Stimulated activated CD8-positive, alpha-beta memory T cell treated with anti-CD3 and anti-CD28 coated beads, Interleukin-7, amount 100 ng/mL, for 4 hours (primary cell): ENCODE measurements around the gene DAZ3.
"Not testable (repeated sequence)": the region's sequence is repeated elsewhere in the genome, so short reads cannot be mapped to it uniquely, and the experiment has no call there.

Experiments used
- DNase-seq, 2 donors: peaks; one replicate each; pipeline ENCODE4 v3.0.0-alpha.2; 2020; ENCODE audit warnings: low read depth in 2 of 2

DAZ3 gene, protein sequence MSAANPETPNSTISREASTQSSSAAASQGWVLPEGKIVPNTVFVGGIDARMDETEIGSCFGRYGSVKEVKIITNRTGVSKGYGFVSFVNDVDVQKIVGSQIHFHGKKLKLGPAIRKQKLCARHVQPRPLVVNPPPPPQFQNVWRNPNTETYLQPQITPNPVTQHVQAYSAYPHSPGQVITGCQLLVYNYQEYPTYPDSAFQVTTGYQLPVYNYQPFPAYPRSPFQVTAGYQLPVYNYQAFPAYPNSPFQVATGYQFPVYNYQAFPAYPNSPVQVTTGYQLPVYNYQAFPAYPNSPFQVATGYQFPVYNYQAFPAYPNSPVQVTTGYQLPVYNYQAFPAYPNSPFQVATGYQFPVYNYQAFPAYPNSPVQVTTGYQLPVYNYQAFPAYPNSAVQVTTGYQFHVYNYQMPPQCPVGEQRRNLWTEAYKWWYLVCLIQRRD

DNA sequence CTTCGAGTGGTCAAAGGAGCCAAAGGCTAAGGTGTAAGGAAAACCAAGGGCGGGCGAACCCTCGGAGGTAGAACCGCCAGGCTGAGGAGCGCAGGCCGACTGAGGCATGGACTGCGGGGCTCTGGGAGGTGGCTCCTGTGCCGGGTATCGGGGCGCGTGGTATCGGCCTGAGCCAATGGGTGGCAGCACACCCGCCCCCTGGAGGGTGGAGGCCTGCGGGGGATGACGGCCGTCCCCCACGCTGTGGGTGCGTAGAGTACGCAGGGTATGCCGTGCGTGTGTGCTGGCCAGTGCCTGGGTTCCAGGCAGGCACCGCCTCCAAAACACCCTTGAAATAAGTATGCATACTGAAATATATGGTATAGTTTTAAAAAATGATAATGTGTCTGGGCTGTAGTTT, at the start of gene DAZ3:
TSS of gene DAZ3 (minus strand) at position 101 of the 400 bp plus-strand sequence. CDS start 208 bp downstream, outside the sequence.
- not testable (repeated sequence) for DNase-seq

DNA sequence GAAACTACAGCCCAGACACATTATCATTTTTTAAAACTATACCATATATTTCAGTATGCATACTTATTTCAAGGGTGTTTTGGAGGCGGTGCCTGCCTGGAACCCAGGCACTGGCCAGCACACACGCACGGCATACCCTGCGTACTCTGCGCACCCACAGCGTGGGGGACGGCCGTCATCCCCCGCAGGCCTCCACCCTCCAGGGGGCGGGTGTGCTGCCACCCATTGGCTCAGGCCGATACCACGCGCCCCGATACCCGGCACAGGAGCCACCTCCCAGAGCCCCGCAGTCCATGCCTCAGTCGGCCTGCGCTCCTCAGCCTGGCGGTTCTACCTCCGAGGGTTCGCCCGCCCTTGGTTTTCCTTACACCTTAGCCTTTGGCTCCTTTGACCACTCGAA, 20.4 kb upstream of the DAZ3 start, which contains the start of gene DAZ4:
TSS of gene DAZ4 (plus strand) at position 301 of the 400 bp plus-strand sequence. CDS start 208 bp downstream, outside the sequence.
- DNase-seq: not testable (repeated sequence)

- not testable (repeated sequence) for DNase-seq
Measured at GRCh38 chrY:24825069-24825468, 11.9 kb upstream of the DAZ3 start.

DNA sequence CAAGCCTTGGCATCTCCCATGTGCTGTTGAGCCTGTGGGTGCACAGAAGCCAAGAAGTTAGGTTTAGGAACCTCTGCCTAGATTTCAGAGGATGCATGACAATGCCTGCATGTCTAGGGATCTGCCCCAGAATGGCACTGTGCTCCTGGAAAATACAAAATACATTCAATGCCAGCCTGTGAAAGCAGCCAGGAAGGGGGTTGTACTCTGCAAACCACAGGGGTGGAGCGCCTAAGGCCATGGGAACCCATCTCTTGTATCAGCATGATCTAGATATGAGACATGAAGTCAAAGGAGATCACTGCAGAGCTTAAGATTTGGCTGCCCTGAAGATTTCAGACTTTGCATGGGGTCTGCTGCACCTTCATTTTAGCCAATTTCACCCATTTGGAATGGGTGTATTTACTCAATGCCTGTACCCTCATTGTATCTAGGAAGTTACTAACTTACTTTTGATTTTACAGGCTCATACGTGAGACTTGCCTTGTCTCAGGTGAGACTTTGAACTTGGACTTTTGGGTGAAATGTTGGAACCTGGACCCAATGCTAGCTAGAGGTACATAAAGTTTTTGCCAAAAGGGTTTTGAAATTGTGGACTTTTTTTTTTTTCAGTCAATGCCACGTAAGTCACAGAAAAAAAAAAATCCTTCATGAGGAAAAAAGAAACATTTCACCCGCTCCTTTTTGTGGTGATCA, 11.1 kb upstream of the DAZ3 start:
- DNase-seq: not testable (repeated sequence)

DNA sequence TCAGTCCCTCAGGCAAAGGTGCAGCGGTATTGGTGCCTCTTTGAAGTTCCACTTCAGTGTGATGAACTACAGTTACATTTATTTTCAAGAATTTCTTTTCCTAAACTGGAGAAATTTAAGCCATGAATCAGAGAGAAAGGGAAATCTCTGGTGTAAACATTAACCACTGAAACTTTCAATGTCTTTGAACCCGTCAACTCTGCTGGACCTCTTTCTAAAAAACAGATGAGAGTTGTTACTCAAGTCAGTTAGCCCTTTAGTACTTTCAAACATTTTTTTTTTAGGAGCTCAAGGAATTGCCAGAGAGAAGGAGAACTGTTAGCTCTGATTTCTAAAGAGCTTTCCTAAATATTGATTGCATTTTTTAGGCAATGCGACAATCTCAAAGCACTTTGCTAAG, 8.6 kb upstream of the DAZ3 start:
- not testable (repeated sequence) for DNase-seq
